ENCODE data around the gene HMGB3. TPM values are rescaled to one million over a fixed set of nuclear protein-coding genes. Genes with fewer than 3 reads are reported as not detected.

The HMGB3 gene
- total RNA-seq, 1 experiment from 2014 or later: 373 TPM

- Histone ChIP-seq H3K27ac (ENCODE audit: insufficient read length, low read depth, low read length) (no peak overlapping the region), H4K8ac (replicated peaks; ENCODE audit: insufficient read length, low read depth, low read length) (no peak overlapping the region), H3K9ac (ENCODE audit: extremely low read depth, insufficient read length, low read length) (no peak overlapping the region), H3K23ac (ENCODE audit: insufficient read length, low read depth, low read length) (no peak overlapping the region), H2BK15ac (ENCODE audit: low read depth, low read length) (no peak overlapping the region), H3K4me1 (ENCODE audit: insufficient read depth, low read length) (no peaks in the 10 kb centered on the region), H4K91ac (ENCODE audit: insufficient read length, low read depth, low read length) (no peak overlapping the region), H4K20me1 (ENCODE audit: control insufficient read depth, insufficient read depth, insufficient read length) (no peaks in the 10 kb centered on the region), H3K4ac (ENCODE audit: low read depth, low read length) (no peak overlapping the region), H3K56ac (ENCODE audit: insufficient read length, low read depth, low read length) (no peak overlapping the region), H3K9me3 (ENCODE audit: control insufficient read depth, low read depth, low read length) (no peaks in the 10 kb centered on the region), H2BK20ac (ENCODE audit: low read depth, low read length, poor library complexity, severe bottlenecking) (no peak overlapping the region), H4K5ac (ENCODE audit: insufficient read length, low read depth, low read length) (no peak overlapping the region), H3K79me2 (ENCODE audit: insufficient read depth, low read length) (no peaks in the 10 kb centered on the region), H2AFZ (ENCODE audit: low read length) (no peak overlapping the region), H2BK12ac (ENCODE audit: insufficient read length, low read depth, low read length) (no peak overlapping the region), H3K4me2 (ENCODE audit: insufficient read depth, insufficient read length, low read length) (no peak overlapping the region), H3K23me2 (ENCODE audit: insufficient read length, low read depth, low read length, poor library complexity, severe bottlenecking) (no peaks in the 10 kb centered on the region), H3K27me3 (ENCODE audit: insufficient read depth, low read length) (no peaks in the 10 kb centered on the region), H3K18ac (ENCODE audit: insufficient read length, low read depth, low read length) (no peak overlapping the region), H3K14ac (ENCODE audit: insufficient read depth, low read length) (no peak overlapping the region), H2AK5ac (ENCODE audit: insufficient read length, low read length) (no peak overlapping the region), H2BK5ac (ENCODE audit: insufficient read length, low read length) (no peak overlapping the region), H2BK120ac (ENCODE audit: low read depth, low read length, poor library complexity, severe bottlenecking) (no peak overlapping the region), H3T11ph (ENCODE audit: low read length) (no peak overlapping the region), H3K79me1 (ENCODE audit: insufficient read depth, low read depth, low read length, poor library complexity, severe bottlenecking) (no peaks in the 10 kb centered on the region)
- H3K27me3 Mint-ChIP-seq (ENCODE audit: low read depth): no peaks in the 10 kb centered on the region
- TF ChIP-seq CTCF (conservative IDR thresholded peaks at IDR 0.05): no peak
- H3K9me3 Mint-ChIP-seq: peaks cover 58 to 76% of the 10 kb centered on the region in 2 experiments
- H3K36me3 Mint-ChIP-seq (ENCODE audit: insufficient read depth in 1 of 3, low read depth in 3 of 3): no peaks in the 10 kb centered on the region; a peak in 4 of 7 replicates
- no peak for DNase-seq
- no peaks in the 10 kb centered on the region for H3K4me1 Mint-ChIP-seq
- WGBS (ENCODE audit: extremely low coverage, insufficient read length, low lambda C conversion rate): no CpG with 5 or more reads among the region's 4 CpGs
- no peak overlapping the region for H3K27ac Mint-ChIP-seq
- no peak overlapping the region for H3K4me3 Mint-ChIP-seq
Measured at GRCh38 chrX:151006410-151007109, 23.4 kb downstream of the HMGB3 start.
